Measurements from ENCODE around the gene PODXL2. TPM values are rescaled to one million over a fixed set of nuclear protein-coding genes. Genes with fewer than 3 reads are reported as not detected.

Gene PODXL2
- total and polyA plus RNA-seq, 2 experiments from 2014 or later, result 18.4 to 57.6 TPM

GRCh38 chr3:127584734-127585133 lies 44.3 kb upstream of the PODXL2 start:
- H3K27ac Mint-ChIP-seq, result no peak overlapping the region

More at GRCh38 chr3:127584734-127585133, 44.3 kb upstream of the PODXL2 start:
- H3K36me3 Mint-ChIP-seq (ENCODE audit: low read depth), result no peaks in the 10 kb centered on the region; the same call in 1 of the 3 replicates
- no peak overlapping the region for H3K4me3 ChIP-seq
- peaks cover 11% of the 10 kb centered on the region; the same call in 2 of the 3 replicates for H3K4me1 Mint-ChIP-seq
- peaks cover 4% of the 10 kb centered on the region; the same call in 1 of the 2 replicates for H4K20me1 ChIP-seq (replicated peaks; ENCODE audit: insufficient read depth)
- peaks cover 21% of the 10 kb centered on the region for H3K79me2 ChIP-seq (replicated peaks; ENCODE audit: insufficient read depth)
- H3K4me2 ChIP-seq, result no peak overlapping the region
- H3K4me3 Mint-ChIP-seq, result no peak overlapping the region
- ATAC-seq, result no peak
- no peaks in the 10 kb centered on the region for H3K36me3 ChIP-seq (ENCODE audit: insufficient read depth)
- peaks cover 5% of the 10 kb centered on the region; the same call in 1 of the 2 replicates for H3K27me3 ChIP-seq (ENCODE audit: insufficient read depth)
- no peaks in the 10 kb centered on the region for H3K9me2 ChIP-seq (ENCODE audit: insufficient read depth)
- TF ChIP-seq CREB1 (CRISPR knock-in tag; IDR thresholded peaks at IDR 0.05; ENCODE audit: low read depth) (no peak), STAT1 (IDR thresholded peaks at IDR 0.05; ENCODE audit: unreplicated experiment) (no peak), CTCF (conservative IDR thresholded peaks at IDR 0.05; ENCODE audit: low read depth in 2 of 2) (no peak), EZH2 (IDR thresholded peaks at IDR 0.05; ENCODE audit: low read depth, unreplicated experiment) (no peak), NANOG (IDR thresholded peaks at IDR 0.05; ENCODE audit: borderline replicate concordance) (no peak), ZNF462 (CRISPR knock-in tag; IDR thresholded peaks at IDR 0.05) (no peak), JUNB (IDR thresholded peaks at IDR 0.05; ENCODE audit: unreplicated experiment) (no peak), POLR2AphosphoS5 (IDR thresholded peaks at IDR 0.05; ENCODE audit: low read depth) (no peak), EZH2phosphoT487 (IDR thresholded peaks at IDR 0.05; ENCODE audit: unreplicated experiment) (no peak), ZNF114 (CRISPR knock-in tag; IDR thresholded peaks at IDR 0.05) (no peak), REST (IDR thresholded peaks at IDR 0.05; ENCODE audit: unreplicated experiment) (no peak), ZNF331 (CRISPR knock-in tag; IDR thresholded peaks at IDR 0.05; ENCODE audit: low read depth) (no peak)
- peaks cover 10% of the 10 kb centered on the region for H3K27me3 Mint-ChIP-seq (ENCODE audit: insufficient read depth, low read depth, poor library complexity)
- H2AFZ ChIP-seq, result no peak overlapping the region
- no peak overlapping the region for H3K27ac ChIP-seq (ENCODE audit: low read depth)
- peaks cover 5% of the 10 kb centered on the region; the same call in 1 of the 2 replicates for H3K4me1 ChIP-seq (ENCODE audit: insufficient read depth)
- no peaks in the 10 kb centered on the region for H3F3A ChIP-seq (replicated peaks; ENCODE audit: low read depth)
- no peaks in the 10 kb centered on the region for H3K9me3 Mint-ChIP-seq
- DNase-seq (ENCODE audit: low spot score), result no peak
